ENCODE data around the gene EBI3.
"Not testable (repeated sequence)": the region's sequence is repeated elsewhere in the genome, so short reads cannot be mapped to it uniquely, and the experiment has no call there.

Gene EBI3

DNA sequence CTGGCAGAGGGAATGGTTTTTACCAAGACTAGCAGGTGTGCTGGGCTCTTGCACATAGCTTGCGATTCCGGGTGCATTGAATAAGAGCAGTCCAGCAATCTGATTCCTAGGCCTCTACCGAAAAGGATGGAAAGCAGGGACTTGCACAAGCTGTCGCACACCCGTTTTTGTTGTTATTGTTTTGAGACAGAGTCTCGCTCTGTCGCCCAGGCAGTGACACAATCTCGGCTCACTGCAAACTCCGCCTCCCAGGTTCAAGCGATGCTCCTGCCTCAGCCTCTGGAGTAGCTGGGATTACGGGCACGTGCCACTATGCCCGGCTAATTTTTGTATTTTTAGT lies 5.5 kb downstream of the EBI3 start:
- no peak for DNase-seq

DNA sequence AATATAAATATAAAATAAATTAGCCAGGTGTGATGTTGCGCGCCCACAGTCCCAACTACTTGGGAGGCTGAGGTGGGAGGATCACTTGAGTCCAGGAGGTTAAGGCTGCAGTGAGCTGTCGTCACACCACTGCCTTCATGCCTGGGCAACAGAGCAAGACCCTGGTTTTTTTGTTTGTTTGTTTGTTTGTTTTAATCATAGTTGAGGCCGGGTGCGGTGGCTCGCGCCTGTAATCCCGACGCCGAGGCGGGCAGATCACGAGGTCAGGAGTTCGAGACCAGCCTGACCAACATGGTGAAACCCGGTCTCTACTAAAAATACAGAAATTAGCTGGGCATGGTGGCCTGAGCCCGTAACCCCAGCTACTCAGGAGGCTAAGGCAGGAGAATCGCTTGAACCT lies 8.2 kb downstream of the EBI3 start:
- DNase-seq = not testable (repeated sequence)

DNA sequence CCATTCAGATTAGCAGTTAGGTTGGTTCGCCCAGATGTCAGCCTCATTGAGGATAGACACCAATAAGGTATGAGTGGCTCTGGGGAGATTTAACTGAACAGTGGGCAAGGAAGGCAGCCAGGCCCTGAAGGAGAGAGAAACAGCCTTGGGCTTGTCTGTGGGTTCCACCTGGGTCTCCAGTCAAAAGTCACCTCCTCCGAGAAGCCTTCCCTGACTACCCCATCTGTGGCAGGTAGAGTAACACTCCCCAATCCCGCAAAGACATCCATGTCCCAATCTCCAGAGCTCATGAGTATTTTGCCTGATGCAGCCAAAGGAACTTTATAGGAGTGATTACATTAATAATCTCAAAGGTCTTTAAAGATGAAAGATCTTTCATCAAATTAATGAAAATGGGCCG lies 9.5 kb downstream of the EBI3 start:
- no peak for DNase-seq

DNA sequence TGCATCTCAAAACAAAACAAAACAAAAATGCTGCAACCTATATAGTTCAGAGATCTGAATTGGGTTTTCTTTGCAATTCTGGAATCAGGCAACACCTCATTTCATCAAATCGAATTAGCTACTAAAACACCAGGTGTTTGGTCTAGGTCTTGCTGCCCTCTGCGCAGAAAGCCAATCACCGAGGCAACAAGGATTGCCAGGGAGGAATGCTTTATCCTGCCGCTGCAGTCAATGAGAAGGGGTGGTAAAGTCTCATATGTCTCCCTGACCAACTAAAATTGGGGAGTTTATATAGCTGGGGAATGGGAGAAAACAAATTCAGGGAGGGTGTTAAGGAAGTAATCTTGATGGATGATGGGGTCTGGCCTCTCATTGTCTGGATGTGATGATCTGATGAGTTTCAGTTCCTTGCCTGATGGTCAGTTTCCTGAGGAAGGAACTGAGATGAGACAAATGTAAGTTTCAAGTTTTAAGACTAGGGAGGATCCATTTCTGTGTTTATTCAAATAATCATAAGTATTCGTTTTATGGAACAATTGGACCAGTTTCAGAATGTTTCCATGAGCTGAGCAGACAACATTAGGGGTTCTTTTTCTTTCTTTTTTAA lies 12.6 kb downstream of the EBI3 start:
- peak; percentile 65 for DNase-seq

DNA sequence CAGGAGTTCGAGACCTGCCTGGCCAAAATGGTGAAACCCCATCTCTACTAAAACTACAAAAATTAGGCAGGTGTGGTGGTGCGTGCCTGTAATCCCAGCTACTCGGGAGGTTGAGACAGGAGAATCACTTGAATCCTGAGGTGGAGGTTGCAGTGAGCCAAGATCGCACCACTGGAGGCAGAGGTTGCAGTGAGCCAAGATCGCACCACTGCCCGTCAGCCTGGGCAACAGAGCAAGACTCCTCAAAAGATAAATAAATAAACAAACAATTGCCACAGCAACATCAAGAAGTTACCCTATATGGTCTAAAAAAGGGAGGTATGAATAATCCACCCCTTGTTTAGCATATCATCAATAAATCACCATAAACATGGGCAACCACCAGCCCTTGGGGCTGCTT lies 16.6 kb downstream of the EBI3 start:
- not testable (repeated sequence) for DNase-seq

DNA sequence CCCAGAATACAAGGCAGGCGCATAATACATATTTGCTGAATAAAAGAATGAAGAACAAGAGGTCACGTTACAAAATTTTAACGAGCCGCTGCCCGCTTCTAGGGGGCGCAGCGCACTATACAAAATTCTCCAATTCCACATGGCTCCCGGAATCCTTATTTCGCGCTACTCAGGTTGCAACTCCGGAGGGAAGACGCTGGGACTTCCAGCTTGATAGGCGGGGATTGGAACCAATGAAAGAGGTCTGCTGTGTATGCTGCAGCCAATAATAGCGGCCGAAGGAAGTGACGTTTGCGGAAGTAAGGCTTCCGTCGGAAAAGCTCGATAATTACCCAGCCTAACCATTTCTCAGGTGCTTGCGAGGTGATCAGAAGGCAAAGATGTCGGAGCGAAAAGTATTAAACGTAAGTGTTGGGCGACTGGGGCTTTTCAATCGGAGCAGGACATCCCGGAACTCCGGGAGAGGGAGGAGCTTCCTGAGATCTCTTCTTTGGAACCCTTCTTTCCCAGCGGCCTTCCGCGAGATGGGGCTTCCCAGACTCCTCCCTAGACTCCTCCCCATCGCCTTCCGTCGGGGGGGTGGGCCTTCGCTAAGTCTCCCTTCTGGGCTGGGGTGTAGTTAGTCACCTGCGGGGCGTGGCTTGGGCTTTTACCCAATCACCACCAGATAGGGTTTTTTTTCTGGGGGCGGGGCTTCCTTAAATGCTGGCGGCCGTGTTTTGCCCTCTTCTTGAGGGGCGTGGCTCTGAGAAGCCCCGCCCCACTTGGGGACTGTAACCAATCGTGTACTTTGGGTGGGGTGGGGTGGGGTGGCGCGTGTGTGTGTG lies 17.7 kb downstream of the EBI3 start, which contains the start of gene YJU2:
YJU2 (plus strand) TSS at position 314 of the 827 bp plus-strand sequence; CDS start at position 381, 67 bp downstream.
- DNase-seq = peak; percentile 100

DNA sequence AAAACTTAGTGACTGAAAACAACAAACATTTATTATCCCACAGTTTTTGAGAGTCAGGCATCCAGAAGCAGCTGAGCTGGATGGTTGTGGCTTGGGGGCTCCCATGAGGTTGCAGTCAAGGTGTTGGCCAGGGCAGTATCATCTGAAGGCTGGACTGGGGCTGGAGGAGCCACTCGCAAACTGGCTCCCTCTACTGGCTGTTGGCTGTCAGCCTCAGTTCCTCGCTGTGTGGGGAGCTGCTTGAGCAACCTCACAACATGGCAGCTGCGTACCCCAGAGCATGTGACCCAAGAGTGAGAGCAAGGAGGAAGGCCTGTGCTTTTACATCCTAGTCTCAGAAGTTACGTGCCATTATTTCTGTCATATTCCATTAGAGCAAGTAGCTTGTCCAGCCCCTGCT lies 27.2 kb downstream of the EBI3 start:
- DNase-seq = no peak

DNA sequence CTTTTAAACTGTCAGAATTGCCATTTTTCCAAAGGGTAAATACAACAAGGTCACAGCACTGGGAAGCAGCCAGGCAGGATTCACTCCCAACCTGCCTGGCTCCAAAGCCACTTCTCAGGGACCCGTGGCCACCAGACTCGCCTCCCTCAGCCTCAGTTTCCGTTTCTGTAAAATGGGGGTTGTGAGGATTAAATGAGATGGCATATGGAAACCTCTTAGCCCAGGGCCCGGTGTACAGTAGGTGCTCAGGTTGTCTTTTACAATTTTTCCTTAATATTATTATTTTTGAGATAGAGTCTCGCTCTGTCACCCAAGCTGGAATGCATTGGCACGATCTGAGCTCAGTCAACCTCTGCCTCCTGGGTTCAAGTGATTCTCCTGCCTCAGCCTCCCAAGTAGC lies 27.7 kb downstream of the EBI3 start:
- no peak for DNase-seq

DNA sequence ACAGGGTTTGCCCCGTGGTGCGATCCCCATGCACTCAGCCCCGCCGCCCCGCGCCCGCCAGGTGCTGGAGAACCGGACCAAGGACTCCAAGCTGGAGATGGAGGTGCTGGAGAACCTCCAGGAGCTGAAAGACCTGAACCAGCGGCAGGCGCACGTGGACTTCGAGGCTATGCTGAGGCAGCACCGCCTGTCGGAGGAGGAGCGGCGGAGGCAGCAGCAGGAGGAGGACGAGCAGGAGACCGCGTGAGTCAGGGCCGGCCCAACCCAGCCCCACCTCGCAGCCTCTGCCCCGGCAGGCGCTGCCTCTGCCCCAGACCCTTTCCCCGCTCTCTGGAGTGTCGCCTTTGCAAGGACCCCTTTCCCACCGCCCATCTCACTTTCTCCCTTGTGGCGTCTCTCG lies 28.9 kb downstream of the EBI3 start:
- no peak for DNase-seq

DNA sequence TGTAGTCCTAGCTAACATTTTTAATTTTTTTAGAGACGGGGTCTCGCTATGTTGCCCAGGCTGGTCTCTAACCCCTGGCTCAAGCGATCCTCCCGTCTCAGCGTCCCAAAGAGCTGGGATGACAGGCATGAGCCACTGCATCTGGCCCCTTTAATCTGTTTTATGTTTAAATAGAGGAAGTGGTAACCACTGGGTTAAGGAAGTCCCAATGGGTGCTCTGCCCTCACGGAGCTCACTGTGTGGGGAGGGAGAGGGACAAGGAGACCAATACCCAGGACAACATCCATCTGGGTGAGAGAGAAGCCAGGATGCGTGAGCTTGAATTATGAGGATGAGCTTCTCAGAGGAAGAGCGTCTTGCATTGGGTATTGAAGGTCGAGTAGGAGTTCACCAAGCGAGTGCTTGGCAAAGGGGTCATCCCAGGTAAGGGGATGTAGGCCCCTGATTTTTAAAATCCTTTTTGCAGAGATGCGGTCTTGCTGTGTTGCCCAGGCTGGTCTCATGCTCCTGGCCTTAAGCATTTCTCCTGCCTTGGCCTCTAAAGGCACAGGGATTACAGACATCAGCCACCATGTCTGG lies 31.4 kb downstream of the EBI3 start:
- DNase-seq = peak; percentile 38

DNA sequence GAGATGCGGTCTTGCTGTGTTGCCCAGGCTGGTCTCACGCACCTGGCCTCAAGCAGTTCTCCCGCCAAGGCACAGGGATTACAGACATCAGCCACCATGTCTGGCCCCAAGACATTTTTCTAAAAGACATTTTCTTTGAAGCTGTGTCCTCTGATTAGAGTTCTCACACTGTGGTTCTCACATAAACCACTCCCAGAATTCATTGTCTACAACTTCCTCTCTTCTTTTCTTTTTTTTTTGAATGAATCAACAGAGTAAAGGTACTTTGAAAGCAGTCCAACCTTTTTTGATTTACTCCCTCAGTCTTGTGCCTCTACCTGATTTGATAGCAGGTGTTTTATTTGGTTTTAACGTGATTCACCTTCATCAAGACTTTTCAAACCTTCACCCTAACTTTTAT lies 35.5 kb downstream of the EBI3 start:
- no peak for DNase-seq

DNA sequence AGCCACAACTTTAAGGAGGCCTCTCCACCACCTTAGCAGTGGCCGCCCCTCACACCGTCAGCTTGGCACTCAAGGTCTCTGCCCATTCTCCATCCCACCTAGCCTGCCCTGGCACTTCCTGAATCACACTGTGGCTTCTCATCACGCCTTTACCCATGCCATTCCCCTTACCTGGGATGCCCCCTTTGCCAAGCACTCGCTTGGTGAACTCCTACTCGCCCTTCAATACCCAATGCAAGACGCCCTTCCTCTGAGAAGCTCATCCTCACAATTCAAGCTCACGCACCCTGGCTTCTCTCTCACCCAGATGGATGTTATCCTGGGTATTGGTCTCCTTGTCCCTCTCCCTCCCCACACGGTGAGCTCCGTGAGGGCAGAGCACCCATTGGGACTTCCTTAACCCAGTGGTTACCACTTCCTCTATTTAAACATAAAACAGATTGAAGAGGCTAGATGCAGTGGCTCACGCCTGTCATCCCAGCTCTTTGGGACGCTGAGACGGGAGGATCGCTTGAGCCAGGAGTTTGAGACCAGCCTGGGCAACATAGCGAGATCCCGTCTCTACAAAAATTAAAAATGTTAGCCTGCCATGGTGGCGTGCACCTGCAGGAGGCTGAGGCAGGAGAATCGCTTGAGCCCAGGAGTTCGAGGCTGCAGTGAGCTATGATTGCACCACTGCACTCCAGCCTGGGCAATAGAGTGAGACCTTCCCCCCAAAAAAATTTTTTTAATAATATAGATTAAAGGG lies 37.1 kb downstream of the EBI3 start:
- DNase-seq = peak; percentile 17

DNA sequence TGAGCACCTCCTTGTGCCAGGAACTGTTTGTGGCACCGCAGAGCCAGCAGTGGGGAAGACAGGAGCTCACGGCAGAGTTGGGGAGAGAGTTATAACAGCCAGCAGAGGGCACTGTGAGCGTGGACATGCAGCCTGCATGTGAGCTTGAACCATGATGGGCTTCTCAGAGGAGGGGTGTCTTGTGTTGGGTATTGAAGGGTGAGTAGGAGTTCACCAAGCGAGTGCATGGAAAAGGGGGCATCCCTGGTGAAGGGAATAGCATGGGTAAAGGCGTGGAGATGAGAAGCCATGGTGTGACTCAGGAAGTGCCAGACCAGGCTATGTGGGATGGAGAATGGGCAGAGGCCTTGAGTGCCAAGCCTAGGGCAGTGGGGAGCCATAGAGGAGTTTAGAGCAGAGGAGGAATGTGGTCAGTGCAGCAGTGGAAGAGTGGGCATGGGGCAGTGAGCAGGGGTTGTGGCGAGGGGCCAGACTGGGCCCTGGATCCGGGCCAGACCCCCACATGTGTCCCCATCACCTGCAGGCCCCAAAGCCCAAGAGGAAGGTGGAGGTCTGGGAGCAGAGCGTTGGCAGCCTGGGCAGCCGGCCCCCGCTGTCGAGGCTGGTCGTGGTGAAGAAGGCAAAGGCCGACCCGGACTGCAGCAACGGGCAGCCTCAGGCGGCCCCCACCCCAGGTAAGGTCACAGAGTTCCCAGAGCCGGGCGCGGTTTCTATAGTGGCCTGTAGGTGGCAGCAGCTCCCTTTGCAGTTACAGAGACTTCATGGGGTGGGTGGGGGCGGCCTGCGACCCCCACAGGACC lies 38.0 kb downstream of the EBI3 start:
- DNase-seq = peak; percentile 62

DNA sequence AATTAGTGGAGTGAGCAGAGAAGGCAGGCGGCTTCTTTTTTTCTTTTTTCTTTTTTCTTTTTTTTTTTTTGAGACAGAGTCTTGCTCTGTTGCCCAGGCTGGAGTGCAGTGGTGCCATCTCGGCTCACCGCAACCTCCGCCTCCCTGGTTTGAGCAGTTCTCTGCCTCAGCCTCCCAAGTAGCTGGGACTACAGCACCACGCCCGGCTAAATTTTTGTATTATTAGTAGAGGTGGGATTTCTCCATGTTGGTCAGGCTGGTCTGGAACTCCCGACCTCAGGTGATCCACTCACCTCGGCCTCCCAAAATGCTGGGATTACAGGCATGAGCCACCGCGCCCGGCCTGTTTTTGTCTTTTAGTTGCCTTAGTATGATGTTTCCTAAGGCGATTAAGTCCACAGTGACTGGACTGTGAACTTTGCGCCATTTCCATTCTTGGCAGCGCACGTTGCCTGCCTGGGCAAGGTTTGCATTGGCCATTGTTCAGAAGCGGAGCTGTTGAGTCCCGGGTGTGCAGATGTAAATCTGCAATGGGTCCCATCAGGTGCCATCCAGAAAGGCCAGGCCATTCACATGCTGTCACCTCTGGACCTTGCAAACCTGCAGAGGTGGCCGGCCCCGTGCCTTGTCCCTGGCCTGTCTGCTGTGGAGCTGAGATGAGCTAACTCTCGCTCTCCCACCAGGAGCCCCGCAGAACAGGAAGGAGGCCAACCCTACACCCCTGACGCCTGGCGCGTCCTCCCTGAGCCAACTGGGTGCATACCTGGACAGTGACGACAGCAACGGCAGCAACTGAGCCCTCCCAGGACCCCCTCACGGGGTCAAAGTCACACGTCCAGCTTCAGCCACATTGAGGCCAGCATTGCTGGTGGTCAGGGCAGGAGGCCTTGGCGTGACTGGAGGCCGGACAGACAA lies 38.8 kb downstream of the EBI3 start:
- no peak for DNase-seq

DNA sequence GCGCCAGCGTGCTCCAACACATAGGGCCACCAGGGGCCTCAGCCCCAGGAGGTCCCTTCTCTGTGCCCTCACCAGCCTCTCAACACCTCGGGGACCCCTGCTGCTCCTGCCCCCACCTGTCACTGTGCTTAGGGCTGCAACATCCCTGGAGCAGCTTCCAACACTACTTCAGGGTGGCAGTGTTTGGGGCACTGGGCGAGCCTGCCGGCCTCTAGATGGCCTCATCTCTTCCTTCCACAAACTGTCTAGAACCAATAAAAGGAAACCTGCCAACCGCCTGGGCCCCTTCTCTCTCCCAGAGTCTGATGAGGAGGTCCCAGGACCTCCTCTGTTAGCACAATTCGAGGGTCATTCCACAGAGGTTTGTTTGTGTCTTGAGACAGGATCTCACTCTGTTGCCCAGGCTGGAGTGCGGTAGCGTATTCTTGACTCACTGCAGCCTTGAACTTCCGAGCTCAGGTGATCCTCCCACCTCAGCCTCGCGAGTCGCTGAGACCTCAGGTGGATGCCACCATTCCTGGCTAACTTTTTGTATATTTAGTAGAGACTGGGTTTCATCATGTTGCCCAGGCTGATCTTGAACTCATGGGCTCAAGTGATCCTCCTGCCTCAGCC lies 39.6 kb downstream of the EBI3 start:
- DNase-seq = no peak

DNA sequence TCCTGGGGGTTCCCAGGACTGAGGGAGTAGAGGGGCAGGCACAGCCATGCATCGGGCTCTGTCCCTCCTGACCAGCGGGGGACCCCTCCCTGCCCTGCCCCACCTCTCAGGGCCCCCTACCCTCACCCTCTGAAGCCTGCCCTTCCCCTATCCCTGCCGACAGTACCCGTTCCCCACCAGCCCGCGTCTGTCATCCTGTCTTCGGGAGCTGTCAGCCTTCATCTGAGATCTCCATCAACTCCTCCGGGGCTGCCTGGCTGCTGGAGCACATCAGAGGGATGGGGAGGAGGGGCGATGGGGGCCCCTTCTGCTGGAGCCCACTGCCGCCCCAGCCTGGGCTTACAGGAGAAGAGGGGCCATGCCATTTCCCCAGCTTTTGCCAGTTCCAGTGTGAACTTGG lies 43.6 kb downstream of the EBI3 start:
- no peak for DNase-seq

DNA sequence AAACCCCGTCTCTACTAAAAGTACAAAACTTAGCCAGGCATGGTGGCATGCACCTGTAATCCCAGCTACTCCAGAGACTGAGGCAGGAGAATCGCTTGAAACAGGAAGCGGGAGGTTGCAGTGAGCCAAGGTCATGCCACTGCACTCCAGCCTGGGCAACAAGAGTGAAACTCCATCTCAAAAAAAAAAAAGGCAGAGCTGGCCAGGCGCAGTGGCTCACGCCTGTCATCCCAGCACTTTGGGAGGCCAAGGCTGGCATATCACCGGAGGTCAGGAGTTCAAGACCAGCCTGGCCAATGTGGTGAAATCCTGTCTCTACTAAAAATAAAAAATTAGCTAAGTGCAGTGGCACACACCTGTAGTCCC lies 45.0 kb downstream of the EBI3 start:
- not testable (repeated sequence) for DNase-seq

DNA sequence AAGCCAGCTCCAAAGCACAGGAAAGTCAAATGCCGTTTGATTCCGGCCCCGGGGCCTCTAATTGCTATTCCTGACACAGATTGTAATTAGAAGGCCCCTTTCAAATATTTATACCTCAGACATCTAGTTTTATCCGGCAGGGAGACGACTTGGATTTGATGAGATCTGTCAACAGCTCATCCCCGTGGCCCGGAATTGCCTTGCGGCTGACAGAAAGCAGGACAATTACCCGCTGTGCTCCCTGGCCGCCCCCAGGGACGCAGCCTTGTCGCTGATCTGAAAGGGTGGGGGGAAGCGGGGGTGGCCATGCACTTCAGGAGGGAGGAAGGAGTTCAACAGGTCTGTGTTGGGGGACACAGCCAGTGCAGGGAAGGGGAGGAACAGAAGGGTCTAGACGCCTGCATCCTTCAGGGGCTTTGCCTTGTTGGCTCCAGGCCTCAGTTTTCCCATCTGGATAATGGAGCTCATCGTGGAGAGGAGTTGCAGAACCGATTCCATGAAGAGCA lies 47.9 kb downstream of the EBI3 start:
- no peak for DNase-seq

DNA sequence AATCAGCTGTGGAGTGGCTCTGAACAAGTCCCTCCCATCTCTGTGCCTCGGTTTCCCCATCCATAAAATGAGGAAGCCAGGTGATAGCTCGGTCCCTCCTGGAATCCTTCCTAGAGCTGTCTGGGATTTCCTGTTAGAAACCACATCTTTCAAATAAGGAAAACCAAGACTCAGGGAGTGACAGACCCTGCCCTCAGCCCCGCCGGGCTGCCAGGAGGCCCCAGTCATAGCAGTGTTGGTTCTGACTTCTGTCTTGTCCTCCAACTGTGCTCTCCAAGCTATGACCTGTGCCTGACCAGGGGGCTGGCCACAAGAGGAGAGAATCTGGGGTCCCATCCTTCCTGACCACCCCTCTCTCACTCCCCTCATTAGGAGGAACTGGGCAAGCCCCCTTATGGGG lies 48.7 kb downstream of the EBI3 start:
- DNase-seq = no peak

DNA sequence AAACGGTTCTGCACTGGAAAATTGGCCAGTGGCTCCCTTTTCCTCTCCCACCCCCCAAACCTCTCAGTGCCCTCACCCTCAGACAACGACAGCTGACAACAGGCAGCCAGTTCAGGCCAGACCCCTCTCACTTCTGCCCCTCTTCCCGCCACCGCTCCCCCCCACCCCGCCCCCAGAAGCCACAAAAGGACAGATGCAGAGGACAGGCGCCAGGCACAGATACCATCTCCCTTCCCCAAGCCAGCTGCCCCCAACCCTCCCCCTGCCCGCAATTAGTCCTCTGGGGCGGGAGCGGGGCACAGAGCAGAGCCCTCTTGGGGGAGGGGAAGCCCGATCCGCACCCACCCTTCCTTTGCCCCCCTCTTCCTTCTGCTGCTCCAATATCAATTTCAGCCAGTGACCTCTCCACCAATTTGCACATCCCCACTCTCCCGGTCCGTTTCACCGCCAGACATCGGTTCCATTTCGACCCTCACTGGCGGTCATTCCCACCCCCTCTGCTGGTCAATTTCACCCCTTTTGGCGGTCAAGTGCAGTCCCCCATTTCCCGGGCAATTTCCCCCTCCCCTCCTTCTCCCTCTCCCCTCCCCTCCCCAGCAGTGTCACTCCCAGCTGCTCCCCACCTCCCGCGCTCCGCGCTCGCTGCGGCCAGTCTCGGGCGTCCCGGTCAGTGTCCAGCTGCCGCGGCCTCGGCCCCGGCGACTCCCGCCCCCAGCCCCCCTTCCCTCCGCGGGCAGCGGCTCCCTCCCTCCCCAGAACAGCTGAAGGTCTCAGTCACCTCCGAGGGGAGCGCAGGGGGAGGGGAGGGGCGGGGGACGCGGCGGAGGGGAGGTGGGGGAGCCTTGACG lies 49.3 kb downstream of the EBI3 start, which contains the start of gene SHD:
SHD (plus strand) TSS at position 848 of the 848 bp plus-strand sequence. CDS start 798 bp downstream, outside the sequence.
- DNase-seq = no peak
